HG03469 (cell line): ENCODE results near the gene SYTL2.
"Not testable (repeated sequence)": the region's sequence is repeated elsewhere in the genome, so short reads cannot be mapped to it uniquely, and the experiment has no call there.

ENCODE experiments used
- ATAC-seq: cut with Tn5 transposase; IDR thresholded peaks from one replicate; pipeline ENCODE4 v1.9.1; 2021; ENCODE audit warnings: mild to moderate bottlenecking, moderate library complexity, moderate number of reproducible peaks; ENCODE audit not compliant: unreplicated experiment

The SYTL2 gene, protein sequence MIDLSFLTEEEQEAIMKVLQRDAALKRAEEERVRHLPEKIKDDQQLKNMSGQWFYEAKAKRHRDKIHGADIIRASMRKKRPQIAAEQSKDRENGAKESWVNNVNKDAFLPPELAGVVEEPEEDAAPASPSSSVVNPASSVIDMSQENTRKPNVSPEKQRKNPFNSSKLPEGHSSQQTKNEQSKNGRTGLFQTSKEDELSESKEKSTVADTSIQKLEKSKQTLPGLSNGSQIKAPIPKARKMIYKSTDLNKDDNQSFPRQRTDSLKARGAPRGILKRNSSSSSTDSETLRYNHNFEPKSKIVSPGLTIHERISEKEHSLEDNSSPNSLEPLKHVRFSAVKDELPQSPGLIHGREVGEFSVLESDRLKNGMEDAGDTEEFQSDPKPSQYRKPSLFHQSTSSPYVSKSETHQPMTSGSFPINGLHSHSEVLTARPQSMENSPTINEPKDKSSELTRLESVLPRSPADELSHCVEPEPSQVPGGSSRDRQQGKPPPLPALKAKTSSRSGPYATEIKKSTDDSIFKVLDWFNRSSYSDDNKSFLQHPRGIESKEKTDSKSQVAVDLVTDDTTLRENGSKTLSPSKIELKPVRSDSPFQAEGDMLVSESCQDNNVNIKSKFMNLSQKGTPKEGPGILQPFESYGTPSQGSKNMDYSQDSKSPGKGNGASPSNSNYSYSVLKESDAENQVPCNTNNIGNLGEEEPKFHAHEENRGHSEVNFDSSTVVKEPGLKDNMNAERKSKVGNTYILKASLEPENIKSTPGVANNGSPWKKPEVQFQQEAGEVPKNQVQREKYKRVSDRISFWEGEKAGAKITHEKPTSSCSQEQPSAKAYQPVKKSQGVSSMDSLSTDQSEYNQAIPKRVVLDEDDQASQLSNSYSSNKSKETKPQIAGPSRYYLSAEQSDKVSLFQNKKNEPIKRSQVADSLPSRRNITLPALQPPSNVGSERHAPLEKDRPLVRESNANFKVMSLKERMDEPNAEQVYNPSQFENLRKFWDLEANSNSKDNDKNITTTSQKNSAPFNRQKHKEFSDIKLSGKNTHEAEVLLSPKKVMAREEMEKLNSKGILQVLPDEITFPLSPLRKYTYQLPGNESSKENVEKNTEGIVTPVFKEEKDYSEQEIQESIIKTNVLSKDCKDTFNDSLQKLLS (N-terminal part only)

DNA sequence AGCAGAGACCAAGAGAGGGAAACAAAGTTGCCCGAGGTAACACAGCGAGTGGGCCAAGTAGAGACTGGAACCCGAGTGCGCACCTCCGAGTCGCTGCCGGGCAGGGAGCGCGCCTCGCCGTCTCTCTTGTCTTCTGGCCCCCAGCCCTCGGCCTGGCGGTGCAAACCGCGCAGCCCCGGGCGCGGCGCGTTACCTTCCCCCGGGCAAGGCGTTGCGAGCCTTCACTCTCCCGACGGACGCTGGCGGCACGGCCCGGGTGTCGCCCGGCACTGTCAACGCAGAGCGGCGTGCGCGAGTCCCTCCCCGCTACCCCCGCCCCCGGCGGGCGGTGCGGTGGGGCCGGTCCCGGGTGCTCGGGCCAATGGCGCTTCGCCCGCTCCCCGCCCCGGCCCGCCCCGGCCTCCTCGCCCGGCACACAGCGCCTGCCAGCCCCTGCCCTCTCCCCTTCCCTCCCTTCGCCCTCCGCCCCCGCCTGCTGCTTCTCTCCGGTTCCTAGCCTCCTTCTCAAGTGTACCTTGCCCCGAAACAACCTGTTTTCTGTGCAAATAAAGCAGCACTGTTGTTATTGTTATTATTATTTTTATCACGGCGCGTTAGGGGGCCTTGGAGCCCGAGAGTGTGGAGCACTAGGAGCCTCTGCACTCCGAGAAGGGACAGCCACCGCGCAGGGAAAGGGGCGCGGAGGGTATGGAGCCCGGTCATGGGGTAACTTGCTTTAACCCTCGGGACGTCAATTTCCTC is at the start of gene SYTL2:
Gene SYTL2 (minus strand): TSS at position 271 of the 741 bp plus-strand sequence. CDS start 53,416 bp downstream, outside the sequence.
- ATAC-seq = peak; percentile 62

- not testable (repeated sequence) for ATAC-seq
Observed at GRCh38 chr11:85859541-85859940, 48.6 kb upstream of the SYTL2 start.

- ATAC-seq = no peak
Observed at GRCh38 chr11:85857098-85857497, 46.2 kb upstream of the SYTL2 start.

- no peak for ATAC-seq
Observed at GRCh38 chr11:85855341-85855656, 44.4 kb upstream of the SYTL2 start, which contains the start of gene CCDC83. Gene CCDC83 (plus strand): TSS chr11:85855383. CDS start chr11:85865124, 9,741 bp downstream.

DNA sequence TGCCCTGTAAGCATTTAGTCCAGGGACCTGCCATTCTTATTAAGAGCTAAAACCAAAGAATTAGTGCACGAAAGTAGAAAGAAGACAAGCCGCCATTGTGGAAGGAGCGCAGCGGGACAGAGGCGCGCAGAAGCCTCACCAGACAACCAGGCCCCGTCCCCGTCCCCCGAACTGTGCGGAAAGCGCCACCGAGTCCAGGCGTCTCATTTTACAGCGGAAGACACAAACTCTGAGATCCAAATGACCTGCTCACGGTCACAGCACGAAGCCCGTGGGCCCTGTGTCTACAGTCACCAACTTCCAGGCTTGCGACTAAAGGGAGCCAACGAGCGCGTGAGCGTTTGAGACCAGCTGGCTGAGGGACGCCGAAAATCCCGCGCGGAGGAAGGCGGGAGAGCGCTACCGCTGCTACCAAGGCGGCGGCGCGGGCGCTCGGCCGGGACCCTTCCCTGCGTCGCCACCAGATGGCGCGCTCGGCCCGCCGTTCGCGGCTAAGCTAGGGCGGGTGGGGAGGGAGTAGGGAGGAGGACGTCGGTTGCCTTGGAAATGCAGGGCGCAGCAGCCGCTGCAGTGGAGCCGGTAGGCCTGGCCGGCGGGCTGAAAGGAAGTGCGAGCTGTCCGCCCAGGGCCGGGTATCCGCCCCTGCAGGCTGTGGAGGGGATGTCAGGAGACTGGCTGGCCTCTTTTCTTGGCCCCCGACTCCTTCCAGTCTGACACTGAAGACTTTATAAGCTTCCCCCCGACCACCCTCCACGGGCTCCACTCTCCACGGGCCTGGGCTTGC is 43.8 kb upstream of the SYTL2 start:
- ATAC-seq = peak; percentile 97

DNA sequence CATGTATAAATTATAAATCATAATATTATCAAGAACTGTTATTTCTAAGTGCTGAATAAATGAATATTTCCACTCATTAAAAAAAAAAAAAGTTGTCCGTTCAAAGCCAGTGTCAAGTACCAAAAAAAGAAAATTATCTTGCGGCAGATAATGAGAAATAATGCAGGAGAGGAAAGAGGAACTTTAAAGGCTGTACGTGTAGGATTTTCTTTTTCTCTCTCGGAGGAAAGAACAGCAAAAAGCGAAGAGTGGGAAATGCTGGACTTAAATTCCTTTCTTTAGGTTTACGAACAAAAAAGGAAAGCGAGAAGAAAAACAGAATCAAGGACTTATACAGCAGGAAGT is 43.2 kb upstream of the SYTL2 start:
- no peak for ATAC-seq

GRCh38 chr11:85853541-85853940 is 42.6 kb upstream of the SYTL2 start:
- ATAC-seq = not testable (repeated sequence)

- ATAC-seq = not testable (repeated sequence)
Observed at GRCh38 chr11:85852754-85853153, 41.8 kb upstream of the SYTL2 start.

- no peak for ATAC-seq
Observed at GRCh38 chr11:85848556-85848955, 37.6 kb upstream of the SYTL2 start.

DNA sequence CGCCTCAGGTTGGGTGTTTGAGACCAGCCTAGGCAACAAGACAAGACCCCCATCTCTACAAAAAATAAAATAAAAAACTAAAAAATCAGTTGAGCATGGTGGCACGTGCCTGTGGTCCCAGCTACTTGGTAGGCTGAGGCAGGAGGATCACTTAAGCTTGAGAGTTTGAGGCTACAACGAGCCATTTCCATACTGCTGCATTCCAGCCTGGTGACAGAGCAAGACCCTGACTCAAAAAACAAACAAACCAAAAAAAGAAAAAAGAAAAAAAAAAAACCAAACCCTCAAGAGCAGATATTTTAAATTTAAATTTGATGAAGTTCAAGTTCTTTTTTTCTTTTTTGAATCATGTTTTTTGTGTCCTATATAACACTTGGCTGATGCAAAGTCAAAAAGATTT is 37.1 kb upstream of the SYTL2 start:
- no peak for ATAC-seq

GRCh38 chr11:85847436-85847835 is 36.5 kb upstream of the SYTL2 start:
- ATAC-seq = no peak

- ATAC-seq = no peak
Observed at GRCh38 chr11:85845124-85845631, 34.2 kb upstream of the SYTL2 start.

- peak; percentile 50 for ATAC-seq
Observed at GRCh38 chr11:85844439-85845123, 33.6 kb upstream of the SYTL2 start.

- ATAC-seq = no peak
Observed at GRCh38 chr11:85843929-85844328, 33.0 kb upstream of the SYTL2 start.

- ATAC-seq = not testable (repeated sequence)
Observed at GRCh38 chr11:85840932-85841331, 30.0 kb upstream of the SYTL2 start.

DNA sequence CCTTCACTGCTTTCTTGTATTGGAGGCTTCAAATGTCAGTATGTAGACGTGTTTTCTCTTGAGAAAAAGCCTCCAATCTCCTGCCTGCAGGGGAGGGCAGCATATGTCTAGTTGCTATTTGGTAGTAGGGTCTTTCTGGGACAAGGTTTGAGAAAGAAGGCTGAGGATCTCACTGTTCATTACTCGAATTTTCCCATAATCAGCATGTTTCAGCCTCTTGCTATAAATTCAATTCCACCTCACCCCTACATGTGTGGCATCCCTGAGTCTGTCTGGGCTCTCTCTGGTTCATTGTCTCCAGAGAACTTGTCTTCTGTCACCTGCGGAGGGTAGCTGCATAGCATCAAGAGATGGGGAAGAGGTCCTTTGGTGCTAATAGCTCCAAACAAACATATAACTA is 24.8 kb upstream of the SYTL2 start:
- ATAC-seq = no peak

DNA sequence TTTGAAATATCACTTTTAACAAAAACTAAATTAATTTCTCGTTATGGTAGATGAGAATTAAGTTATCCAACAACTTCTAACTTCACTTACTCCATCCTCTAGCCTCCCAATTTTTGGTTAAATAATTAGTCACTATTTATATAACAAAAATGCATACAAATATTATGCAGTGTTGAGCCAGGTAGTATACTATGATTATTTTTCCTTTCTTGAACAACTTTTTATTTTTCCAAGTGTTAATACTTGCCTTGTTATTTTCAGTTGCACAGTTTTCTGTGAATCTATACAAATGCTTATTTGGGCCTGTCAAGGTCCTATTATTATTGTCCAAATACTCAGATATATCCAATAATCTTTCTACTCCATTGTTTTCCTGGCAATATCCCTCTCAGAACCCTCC is 24.3 kb upstream of the SYTL2 start:
- no peak for ATAC-seq

- ATAC-seq = no peak
Observed at GRCh38 chr11:85831050-85831449, 20.1 kb upstream of the SYTL2 start.

- ATAC-seq = no peak
Observed at GRCh38 chr11:85829172-85829571, 18.2 kb upstream of the SYTL2 start.
